ENCODE data around the gene PRKN. TPM values are rescaled to one million over a fixed set of nuclear protein-coding genes. Genes with fewer than 3 reads are reported as not detected.

The PRKN gene
- total RNA-seq, 1 experiment from 2014 or later, result 0.34 TPM

DNA sequence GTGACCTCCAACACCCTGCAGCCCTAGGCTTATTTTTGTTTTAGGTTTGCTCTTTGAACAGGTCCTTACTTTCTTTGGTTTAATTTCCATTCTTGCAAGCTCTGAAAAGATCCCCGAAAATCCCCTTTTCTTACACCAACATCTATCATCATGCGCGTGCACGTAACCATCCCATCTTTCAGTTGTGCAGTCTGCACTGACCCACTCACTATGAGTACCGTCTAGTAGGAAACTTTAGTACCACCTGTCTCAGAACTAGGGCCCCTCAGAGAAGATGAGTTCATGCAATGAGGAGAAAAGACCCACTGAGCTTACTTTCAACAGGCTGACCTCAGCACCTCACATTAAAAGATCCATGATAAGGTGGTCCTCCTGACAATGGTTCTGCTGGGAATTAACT lies 1333.1 kb downstream of the PRKN start:
- H3K4me3 ChIP-seq (ENCODE audit: low read depth, low read length), result no peak overlapping the region
- peaks cover 8% of the 10 kb centered on the region for H3K27me3 Mint-ChIP-seq (ENCODE audit: insufficient read depth, unreplicated experiment)
- H3K9me3 Mint-ChIP-seq (ENCODE audit: unreplicated experiment), result no peaks in the 10 kb centered on the region
- no peaks in the 10 kb centered on the region for H3K36me3 ChIP-seq (ENCODE audit: control insufficient read depth, insufficient read depth, low read length)
- no peaks in the 10 kb centered on the region for H3K9me3 ChIP-seq
- no peak for DNase-seq
- POLR2A ChIA-PET, result no interaction called here
- H3K36me3 Mint-ChIP-seq (ENCODE audit: insufficient read depth, unreplicated experiment), result no peaks in the 10 kb centered on the region
- BruUV-seq (replicated peaks), result no TSS peak
- intact Hi-C loops (cut with micrococcal nuclease; ENCODE audit: unreplicated experiment), result loop anchor here (1.0 to 10.0 kb wide), 4 partner anchors 24 to 530 kb away; no protein-coding TSS in a partner anchor
- TF ChIP-seq, protein P1, sequence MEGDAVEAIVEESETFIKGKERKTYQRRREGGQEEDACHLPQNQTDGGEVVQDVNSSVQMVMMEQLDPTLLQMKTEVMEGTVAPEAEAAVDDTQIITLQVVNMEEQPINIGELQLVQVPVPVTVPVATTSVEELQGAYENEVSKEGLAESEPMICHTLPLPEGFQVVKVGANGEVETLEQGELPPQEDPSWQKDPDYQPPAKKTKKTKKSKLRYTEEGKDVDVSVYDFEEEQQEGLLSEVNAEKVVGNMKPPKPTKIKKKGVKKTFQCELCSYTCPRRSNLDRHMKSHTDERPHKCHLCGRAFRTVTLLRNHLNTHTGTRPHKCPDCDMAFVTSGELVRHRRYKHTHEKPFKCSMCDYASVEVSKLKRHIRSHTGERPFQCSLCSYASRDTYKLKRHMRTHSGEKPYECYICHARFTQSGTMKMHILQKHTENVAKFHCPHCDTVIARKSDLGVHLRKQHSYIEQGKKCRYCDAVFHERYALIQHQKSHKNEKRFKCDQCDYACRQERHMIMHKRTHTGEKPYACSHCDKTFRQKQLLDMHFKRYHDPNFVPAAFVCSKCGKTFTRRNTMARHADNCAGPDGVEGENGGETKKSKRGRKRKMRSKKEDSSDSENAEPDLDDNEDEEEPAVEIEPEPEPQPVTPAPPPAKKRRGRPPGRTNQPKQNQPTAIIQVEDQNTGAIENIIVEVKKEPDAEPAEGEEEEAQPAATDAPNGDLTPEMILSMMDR (IDR thresholded peaks at IDR 0.05; ENCODE audit: insufficient read depth in 1 of 2, low read depth in 1 of 2, low read length in 1 of 2, severe bottlenecking in 1 of 2, unreplicated experiment in 1 of 2), result no peak
- CTCF ChIA-PET, result interaction anchor here (1.1 to 1.3 kb wide), 2 partner anchors 24 to 103 kb away, joined by 3 to 7 read pairs; no protein-coding TSS in a partner anchor
- H3K27me3 ChIP-seq (replicated peaks; ENCODE audit: control insufficient read depth, insufficient read depth, low read length), result no peaks in the 10 kb centered on the region
- H3K4me1 ChIP-seq, result no peaks in the 10 kb centered on the region
- H3K27ac Mint-ChIP-seq (ENCODE audit: unreplicated experiment), result no peak overlapping the region
- no peak overlapping the region for H3K4me3 Mint-ChIP-seq (ENCODE audit: unreplicated experiment)
- H3K4me1 Mint-ChIP-seq (ENCODE audit: low read depth, unreplicated experiment), result no peaks in the 10 kb centered on the region

DNA sequence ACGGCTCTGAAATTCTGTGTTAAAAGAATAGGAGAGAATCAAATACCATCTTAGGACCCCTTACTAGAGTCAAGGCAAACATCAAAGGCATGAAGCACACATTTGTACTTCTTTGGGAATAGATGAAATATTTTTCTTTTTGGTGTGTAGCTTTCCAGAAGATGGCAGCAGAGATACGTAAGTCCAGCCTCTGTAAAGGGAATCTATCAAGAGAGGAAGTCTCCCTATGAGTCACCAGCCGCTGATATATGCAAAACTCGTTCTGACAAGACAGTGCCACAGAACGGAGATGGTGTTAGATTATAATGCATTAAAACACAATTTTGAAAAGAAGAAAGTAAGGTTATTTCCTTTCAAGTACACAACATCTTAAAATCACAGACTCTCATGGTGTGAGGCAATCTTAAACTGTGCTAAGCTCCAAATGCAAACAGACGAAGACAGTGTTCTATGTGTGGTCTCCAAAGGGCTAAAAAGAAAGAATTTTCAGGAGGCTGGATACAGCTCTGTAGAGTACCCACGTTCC lies 1333.7 kb downstream of the PRKN start:
- no peaks in the 10 kb centered on the region for H3K4me1 ChIP-seq
- Mint-ChIP-seq H3K4me3 (ENCODE audit: unreplicated experiment) (no peak overlapping the region), H3K4me1 (ENCODE audit: low read depth, unreplicated experiment) (no peaks in the 10 kb centered on the region), H3K27me3 (ENCODE audit: insufficient read depth, unreplicated experiment) (peaks cover 8% of the 10 kb centered on the region), H3K27ac (ENCODE audit: unreplicated experiment) (no peak overlapping the region), H3K9me3 (ENCODE audit: unreplicated experiment) (no peaks in the 10 kb centered on the region), H3K36me3 (ENCODE audit: insufficient read depth, unreplicated experiment) (no peaks in the 10 kb centered on the region)
- H3K9me3 ChIP-seq, result no peaks in the 10 kb centered on the region
- POLR2A ChIA-PET, result no interaction called here
- H3K36me3 ChIP-seq (ENCODE audit: control insufficient read depth, insufficient read depth, low read length), result no peaks in the 10 kb centered on the region
- no peaks in the 10 kb centered on the region for H3K27me3 ChIP-seq (replicated peaks; ENCODE audit: control insufficient read depth, insufficient read depth, low read length)
- BruUV-seq (replicated peaks), result no TSS peak
- intact Hi-C loops (cut with micrococcal nuclease; ENCODE audit: unreplicated experiment), result loop anchor here (1.0 to 10.0 kb wide), 4 partner anchors 24 to 531 kb away; no protein-coding TSS in a partner anchor
- no peak overlapping the region for H3K4me3 ChIP-seq (ENCODE audit: low read depth, low read length)
- peak in 1 of 2 experiments; percentile 55 for DNase-seq
- CTCF ChIA-PET, result interaction anchor here (1.1 to 1.3 kb wide), 2 partner anchors 25 to 104 kb away, joined by 3 to 7 read pairs; no protein-coding TSS in a partner anchor
- TF ChIP-seq, protein P1 (IDR thresholded peaks at IDR 0.05; ENCODE audit: insufficient read depth in 1 of 2, low read depth in 1 of 2, low read length in 1 of 2, severe bottlenecking in 1 of 2, unreplicated experiment in 1 of 2), result peak; percentile 50 to 67

DNA sequence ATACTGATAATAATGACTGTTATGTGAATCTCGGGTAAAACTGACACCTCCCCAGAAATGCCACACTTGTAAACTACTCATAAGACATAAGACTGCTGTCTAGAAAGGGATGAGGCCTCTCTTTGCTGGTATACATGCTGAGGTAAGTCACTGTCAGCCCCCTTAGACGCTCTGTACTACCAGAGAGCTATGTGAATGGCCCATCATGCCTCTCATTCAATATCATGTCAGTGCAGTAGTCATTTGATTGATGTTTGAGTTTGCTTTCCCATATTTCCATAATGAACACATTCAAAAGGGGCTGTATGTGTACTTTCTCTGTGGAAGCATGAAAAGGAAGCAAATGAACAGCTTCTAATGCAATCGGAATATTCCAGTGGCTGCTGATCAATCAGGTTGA lies 1334.3 kb downstream of the PRKN start:
- Mint-ChIP-seq H3K27me3 (ENCODE audit: insufficient read depth, unreplicated experiment) (peaks cover 8% of the 10 kb centered on the region), H3K36me3 (ENCODE audit: insufficient read depth, unreplicated experiment) (no peaks in the 10 kb centered on the region)
- intact Hi-C loops (cut with micrococcal nuclease; ENCODE audit: unreplicated experiment), result loop anchor here (10.0 kb wide), 1 partner anchor 532 kb away; no protein-coding TSS in a partner anchor

More for the DNA sequence above, 1334.3 kb downstream of the PRKN start:
- Histone ChIP-seq H3K27me3 (replicated peaks; ENCODE audit: control insufficient read depth, insufficient read depth, low read length) (no peaks in the 10 kb centered on the region), H3K9me3 (no peaks in the 10 kb centered on the region), H3K36me3 (ENCODE audit: control insufficient read depth, insufficient read depth, low read length) (no peaks in the 10 kb centered on the region), H3K4me1 (no peaks in the 10 kb centered on the region), H3K4me3 (ENCODE audit: low read depth, low read length) (no peak overlapping the region)
- TF ChIP-seq, protein P1 (IDR thresholded peaks at IDR 0.05; ENCODE audit: insufficient read depth in 1 of 2, low read depth in 1 of 2, low read length in 1 of 2, severe bottlenecking in 1 of 2, unreplicated experiment in 1 of 2), result no peak
- CTCF ChIA-PET, result interaction anchor here (1.3 kb wide), 1 partner anchor 25 kb away, joined by 7 read pairs; no protein-coding TSS in a partner anchor
- POLR2A ChIA-PET, result no interaction called here
- H3K27ac Mint-ChIP-seq (ENCODE audit: unreplicated experiment), result no peak overlapping the region
- no peaks in the 10 kb centered on the region for H3K9me3 Mint-ChIP-seq (ENCODE audit: unreplicated experiment)
- no peak for DNase-seq
- no peak overlapping the region for H3K4me3 Mint-ChIP-seq (ENCODE audit: unreplicated experiment)
- no TSS peak for BruUV-seq (replicated peaks)
- no peaks in the 10 kb centered on the region for H3K4me1 Mint-ChIP-seq (ENCODE audit: low read depth, unreplicated experiment)
